GM20431 (cell line): Measurements from ENCODE around the gene FAM170B.

Experiments
- in situ Hi-C: fragments of 300-500 bp; cut with MseI, MboI; formaldehyde crosslinking; loops from one replicate; pipeline ENCODE4 v1.15.0; 2020; ENCODE audit warnings: low sequenced_read_pairs; ENCODE audit not compliant: unreplicated experiment

The FAM170B gene

GRCh38 chr10:49133706-49134248 lies at the start of gene FAM170B:
TSS of gene FAM170B (minus strand) at chr10:49134021. CDS start at chr10:49133918, 103 bp downstream.
- in situ Hi-C loops: no loop called here

- in situ Hi-C loops: no loop called here
Measured at GRCh38 chr10:49182776-49183175, 49.0 kb upstream of the FAM170B start.

DNA sequence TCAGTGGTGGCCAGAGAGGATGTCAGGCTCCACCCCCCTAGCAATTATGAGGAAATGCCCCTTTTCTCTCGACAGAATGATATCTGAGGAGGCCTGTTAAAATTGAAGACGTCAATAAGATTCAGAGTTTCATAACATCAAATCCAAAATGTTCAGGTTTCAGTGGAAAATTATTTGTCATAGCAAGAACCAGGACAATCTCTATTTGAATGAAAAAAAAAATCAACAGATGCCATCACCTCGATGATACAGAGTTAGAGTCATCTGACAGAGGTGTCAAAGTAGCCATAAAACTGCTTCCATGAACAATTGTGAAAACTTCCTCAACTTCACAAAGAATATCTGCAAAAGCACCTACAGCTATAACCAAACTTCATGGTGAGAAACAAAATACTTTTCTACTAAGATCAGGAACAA lies 46.6 kb upstream of the FAM170B start:
- in situ Hi-C loops: no loop called here

GRCh38 chr10:49179699-49180443 lies 46.0 kb upstream of the FAM170B start:
- in situ Hi-C loops: no loop called here

DNA sequence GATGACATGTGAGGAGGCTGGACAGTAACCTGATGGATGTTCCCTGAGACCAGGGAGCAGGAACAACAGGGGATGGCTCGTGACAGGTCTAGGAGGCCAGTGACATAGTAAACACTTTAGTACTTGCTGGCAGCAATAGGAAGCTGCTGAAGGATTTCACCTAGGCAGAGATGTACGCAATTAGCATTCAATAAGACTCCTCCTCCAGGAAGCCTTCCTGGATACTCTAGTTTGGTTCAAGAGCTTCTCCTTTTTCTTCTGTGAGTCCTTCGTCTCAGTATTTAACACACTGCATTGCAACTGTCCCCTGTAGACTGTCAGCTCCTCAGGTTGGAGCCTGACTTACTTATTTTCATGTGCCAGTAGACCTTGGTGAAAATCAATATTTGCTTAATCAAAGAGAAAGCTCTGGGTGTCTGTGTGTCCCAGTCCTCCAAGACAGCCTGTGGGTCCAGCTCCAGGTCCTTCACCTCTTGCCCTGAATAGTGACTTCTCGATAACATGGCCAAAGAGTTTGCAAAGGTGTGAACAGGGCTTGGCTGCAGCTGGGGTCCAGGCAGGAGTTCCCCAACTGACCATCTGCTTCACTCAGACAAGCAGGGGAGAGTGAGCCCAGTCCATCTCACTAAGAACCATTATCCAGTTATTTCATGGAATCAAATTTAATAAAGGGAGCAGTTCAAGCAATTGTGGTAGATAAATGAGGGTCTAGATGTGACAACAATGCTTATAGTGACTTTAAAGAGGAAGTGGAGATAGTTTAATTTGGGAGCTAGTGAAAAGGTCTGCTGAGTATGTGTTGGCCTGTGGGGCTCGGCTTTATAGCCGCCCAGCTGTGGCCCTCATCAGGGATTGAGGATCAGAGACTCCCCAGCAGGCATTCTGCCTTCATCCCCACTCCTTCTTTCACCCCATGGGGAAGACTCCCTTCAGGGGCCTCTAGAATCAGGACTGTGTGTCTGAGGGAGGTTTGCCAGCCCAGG lies 45.0 kb upstream of the FAM170B start:
- in situ Hi-C loops: no loop called here

DNA sequence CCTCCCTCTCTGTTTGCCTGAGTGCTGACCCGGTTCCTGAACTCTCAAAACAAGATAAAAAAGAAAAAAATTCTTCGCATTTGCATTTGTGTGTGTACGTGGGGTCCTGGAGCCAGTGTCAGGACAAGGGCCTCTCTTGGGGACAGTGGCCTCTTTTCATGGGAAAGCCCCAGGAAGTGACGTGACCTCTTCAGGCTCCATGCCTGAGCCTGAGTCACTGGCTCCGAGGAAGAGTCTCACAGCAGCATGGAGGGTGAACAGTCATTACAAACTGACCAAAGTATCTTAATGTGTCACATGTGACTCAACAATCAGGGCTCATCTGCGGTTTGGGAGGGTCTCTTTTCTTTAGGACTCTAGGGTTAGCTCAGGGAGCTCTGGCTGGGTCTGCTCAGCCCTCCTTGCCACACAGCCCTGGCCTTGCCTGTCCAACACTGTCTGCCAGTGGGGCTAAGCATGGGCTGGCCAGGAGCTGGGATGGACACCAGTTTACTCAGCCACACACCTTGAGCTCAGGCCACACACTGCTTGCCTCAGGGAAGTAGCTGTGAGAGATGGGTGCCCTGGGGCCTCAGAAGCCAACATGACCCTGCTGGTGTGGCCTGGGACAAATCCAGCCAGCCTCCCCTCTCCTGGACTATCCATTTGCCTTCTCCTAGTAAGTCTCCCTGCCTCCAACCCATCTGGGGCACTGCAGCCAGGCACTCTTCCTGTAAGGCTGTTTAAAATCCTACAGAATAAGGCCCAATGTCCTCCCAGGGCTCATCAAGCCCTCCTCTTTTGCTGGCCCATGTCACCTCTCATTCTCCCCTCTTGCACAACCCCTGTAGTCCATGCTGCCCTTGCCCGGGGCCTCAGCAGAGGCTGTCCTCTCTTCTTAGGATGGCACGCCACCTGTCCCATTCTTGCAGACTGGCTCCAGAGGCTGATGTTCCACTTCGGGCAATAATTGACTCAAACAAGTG lies 43.9 kb upstream of the FAM170B start:
- in situ Hi-C loops: no loop called here

DNA sequence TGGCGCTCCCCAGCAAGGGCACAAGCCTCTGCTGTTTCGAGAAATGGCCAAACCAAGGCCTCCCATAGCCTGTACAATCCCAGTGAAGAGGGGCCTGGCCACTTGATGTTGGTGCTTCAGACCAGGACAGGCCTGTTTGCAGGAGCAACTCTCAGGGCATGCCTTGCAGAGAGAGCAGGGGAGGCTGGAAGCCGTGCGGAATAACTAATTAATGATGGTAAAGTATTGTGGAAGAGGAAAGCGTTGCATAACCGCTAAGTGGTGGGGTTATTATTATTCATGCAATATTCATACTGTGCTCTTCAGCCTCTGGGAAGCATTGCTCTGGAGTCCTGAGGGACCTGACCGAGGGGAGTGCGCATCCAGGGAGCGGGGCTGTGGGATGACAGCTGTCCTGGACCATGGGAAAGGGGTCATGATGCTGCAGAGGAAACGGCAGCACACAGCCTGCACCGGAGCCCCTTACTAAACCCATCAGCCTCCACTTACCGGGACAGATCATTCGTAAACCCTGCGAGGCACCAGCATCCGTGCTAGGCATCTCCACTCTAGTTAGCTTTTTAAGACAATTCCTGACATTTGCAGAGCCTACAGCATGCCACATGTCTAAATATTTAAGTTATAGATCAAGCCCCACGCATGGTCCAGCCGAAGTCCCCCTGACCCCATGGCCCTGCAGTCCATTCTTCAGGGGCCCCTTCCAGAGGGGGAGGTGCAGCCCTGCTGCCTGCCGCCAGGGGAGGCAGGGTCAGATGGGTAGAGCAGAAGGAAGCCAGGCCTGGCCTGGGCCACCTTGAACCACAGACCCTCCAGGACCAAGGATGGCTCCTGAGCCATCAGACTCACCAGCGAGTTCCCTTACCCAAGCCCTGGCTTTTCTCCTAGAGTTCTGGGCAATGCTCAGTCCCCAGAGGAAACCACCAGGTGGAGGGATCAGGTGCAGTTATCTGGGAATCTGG lies 42.8 kb upstream of the FAM170B start:
- in situ Hi-C loops: no loop called here

- in situ Hi-C loops: no loop called here
Measured at GRCh38 chr10:49175587-49176309, 41.9 kb upstream of the FAM170B start.

DNA sequence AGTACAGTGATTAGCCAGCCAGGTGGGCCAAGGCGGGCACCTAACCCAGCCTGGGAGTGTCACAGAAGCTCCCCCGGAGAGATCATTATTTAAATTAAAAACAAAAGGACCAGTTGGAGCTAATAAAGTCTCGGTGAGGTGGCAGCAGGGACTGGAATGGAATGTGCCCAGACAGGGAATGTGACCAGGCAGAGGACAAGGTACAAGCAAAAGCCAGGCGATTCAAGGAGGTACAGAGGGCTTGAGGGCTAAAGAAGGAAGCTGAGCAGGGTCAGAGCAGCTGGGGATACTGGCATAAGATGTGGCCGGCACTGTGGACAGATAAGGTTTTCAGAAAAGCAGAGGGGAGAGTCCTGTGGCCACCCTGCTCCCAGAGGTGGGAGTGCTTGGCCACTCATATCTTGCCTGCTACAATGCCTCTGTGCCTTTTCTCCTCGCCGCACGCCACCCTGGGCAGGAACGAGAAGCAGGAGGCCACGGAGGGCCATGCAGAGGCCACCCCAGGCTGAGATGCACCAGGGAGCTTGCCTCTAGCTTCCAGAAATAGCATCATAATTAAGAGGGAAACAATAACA lies 41.2 kb upstream of the FAM170B start:
- in situ Hi-C loops: loop anchor here (25.0 kb wide), 1 partner anchor 188 kb away; no protein-coding TSS in a partner anchor

GRCh38 chr10:49174261-49174925 lies 40.6 kb upstream of the FAM170B start:
- in situ Hi-C loops: loop anchor here (25.0 kb wide), 1 partner anchor 187 kb away; no protein-coding TSS in a partner anchor

- in situ Hi-C loops: loop anchor here (25.0 kb wide), 1 partner anchor 187 kb away; no protein-coding TSS in a partner anchor
Measured at GRCh38 chr10:49173853-49174252, 40.0 kb upstream of the FAM170B start.

GRCh38 chr10:49173201-49173772 lies 39.5 kb upstream of the FAM170B start:
- in situ Hi-C loops: loop anchor here (25.0 kb wide), 1 partner anchor 186 kb away; no protein-coding TSS in a partner anchor

GRCh38 chr10:49172777-49173132 lies 38.9 kb upstream of the FAM170B start:
- in situ Hi-C loops: loop anchor here (25.0 kb wide), 1 partner anchor 185 kb away; no protein-coding TSS in a partner anchor

- in situ Hi-C loops: loop anchor here (25.0 kb wide), 1 partner anchor 185 kb away; no protein-coding TSS in a partner anchor
Measured at GRCh38 chr10:49172061-49172776, 38.4 kb upstream of the FAM170B start.

DNA sequence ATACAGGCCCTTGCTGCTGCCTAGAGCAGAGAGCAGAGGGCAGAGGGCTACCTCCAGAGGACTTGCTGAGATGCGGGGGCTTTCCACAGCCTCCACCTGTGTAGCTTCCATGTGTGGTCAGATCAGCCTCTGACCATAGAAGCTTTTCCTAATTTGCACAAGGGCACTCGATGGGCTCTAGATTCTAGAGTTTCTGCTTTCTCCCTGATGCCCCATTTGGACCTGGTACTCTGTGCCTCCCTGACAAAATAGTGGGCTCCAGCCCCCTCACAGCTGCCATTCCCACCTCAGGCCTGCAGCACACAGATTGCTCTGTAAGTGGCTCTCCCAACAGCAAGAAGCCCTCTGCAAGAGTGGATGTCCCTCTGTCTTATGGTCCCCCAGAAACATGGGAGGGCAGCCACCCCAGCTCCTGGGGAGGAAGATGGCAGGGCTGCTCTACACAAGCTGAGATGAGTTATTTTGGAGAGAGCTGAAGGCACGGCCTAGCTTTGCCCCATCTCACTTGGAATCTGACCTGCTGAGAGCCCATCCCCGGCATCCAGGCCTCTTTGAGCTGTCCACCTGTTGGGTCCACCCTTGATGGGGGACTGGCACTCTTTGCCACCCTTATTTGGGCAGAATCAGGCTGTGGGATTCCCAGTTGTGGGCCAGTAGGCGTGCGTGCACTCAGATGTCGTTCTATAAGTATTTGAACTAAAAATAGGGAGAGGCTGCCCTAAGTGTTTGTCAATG lies 37.7 kb upstream of the FAM170B start:
- in situ Hi-C loops: loop anchor here (25.0 kb wide), 1 partner anchor 184 kb away; no protein-coding TSS in a partner anchor
